ENCODE measurements around the gene MEF2B. TPM values are rescaled to one million over a fixed set of nuclear protein-coding genes. Genes with fewer than 3 reads are reported as not detected.

MEF2B gene
- total RNA-seq, 1 experiment from 2014 or later = 1.3 TPM

DNA sequence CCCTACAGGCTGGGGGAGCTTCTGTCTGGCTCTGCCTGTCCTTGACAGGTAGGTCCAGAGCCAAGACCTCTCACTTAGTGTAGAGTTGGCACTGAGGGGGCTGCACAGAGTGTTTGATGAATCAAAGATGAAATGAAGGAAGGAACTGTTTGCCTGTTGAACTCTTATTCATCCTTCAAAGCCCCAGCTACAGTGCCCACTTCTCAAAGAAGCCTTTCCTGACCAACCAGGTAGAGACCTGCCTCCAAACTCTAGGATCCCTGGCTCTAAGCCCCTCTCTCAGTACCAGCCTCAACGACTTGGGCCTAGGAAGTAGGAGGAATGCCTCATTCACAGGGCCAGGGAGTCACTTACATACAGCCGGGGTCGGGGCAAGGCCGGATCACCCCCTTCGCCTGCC is 22.7 kb downstream of the MEF2B start:
- H2AK5ac ChIP-seq (ENCODE audit: insufficient read length, low read length) = no peak overlapping the region
- no peak overlapping the region for H3K4me3 Mint-ChIP-seq

More for the DNA sequence above, 22.7 kb downstream of the MEF2B start:
- Mint-ChIP-seq H3K27me3 (ENCODE audit: low read depth) (peaks cover 17% of the 10 kb centered on the region), H3K27ac (no peak overlapping the region), H3K9me3 (no peaks in the 10 kb centered on the region; a peak in 1 of 5 replicates), H3K36me3 (ENCODE audit: insufficient read depth in 1 of 3, low read depth in 3 of 3) (no peaks in the 10 kb centered on the region), H3K4me1 (no peaks in the 10 kb centered on the region; a peak in 1 of 4 replicates)
- H4K20me1 ChIP-seq (ENCODE audit: control insufficient read depth, insufficient read depth, insufficient read length) = no peaks in the 10 kb centered on the region
- WGBS (ENCODE audit: extremely low coverage, insufficient read length, low lambda C conversion rate) = no CpG with 5 or more reads among the region's 5 CpGs
- H3K23me2 ChIP-seq (ENCODE audit: insufficient read length, low read depth, low read length, poor library complexity, severe bottlenecking) = no peaks in the 10 kb centered on the region
- no peak overlapping the region for H2BK5ac ChIP-seq (ENCODE audit: insufficient read length, low read length)
- no peak overlapping the region for H3K27ac ChIP-seq (ENCODE audit: insufficient read length, low read depth, low read length)
- no peak overlapping the region for H3K9ac ChIP-seq (ENCODE audit: extremely low read depth, insufficient read length, low read length)
- TF ChIP-seq, protein P1, sequence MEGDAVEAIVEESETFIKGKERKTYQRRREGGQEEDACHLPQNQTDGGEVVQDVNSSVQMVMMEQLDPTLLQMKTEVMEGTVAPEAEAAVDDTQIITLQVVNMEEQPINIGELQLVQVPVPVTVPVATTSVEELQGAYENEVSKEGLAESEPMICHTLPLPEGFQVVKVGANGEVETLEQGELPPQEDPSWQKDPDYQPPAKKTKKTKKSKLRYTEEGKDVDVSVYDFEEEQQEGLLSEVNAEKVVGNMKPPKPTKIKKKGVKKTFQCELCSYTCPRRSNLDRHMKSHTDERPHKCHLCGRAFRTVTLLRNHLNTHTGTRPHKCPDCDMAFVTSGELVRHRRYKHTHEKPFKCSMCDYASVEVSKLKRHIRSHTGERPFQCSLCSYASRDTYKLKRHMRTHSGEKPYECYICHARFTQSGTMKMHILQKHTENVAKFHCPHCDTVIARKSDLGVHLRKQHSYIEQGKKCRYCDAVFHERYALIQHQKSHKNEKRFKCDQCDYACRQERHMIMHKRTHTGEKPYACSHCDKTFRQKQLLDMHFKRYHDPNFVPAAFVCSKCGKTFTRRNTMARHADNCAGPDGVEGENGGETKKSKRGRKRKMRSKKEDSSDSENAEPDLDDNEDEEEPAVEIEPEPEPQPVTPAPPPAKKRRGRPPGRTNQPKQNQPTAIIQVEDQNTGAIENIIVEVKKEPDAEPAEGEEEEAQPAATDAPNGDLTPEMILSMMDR (conservative IDR thresholded peaks at IDR 0.05) = no peak
- H3K4ac ChIP-seq (ENCODE audit: low read depth, low read length) = no peak overlapping the region
- H3K27me3 ChIP-seq (ENCODE audit: insufficient read depth, low read length) = no peaks in the 10 kb centered on the region
- H2BK120ac ChIP-seq (ENCODE audit: low read depth, low read length, poor library complexity, severe bottlenecking) = no peak overlapping the region
- no peak overlapping the region for H3K56ac ChIP-seq (ENCODE audit: insufficient read length, low read depth, low read length)
- no peak overlapping the region for H3K18ac ChIP-seq (ENCODE audit: insufficient read length, low read depth, low read length)
- no peak overlapping the region for H3T11ph ChIP-seq (ENCODE audit: low read length)
- H3K79me1 ChIP-seq (ENCODE audit: insufficient read depth, low read depth, low read length, poor library complexity, severe bottlenecking) = no peaks in the 10 kb centered on the region
- no peak overlapping the region for H4K8ac ChIP-seq (replicated peaks; ENCODE audit: insufficient read length, low read depth, low read length)
- H4K5ac ChIP-seq (ENCODE audit: insufficient read length, low read depth, low read length) = no peak overlapping the region
- no peaks in the 10 kb centered on the region for H3K79me2 ChIP-seq (ENCODE audit: insufficient read depth, low read length)
- no peak overlapping the region for H2BK15ac ChIP-seq (ENCODE audit: low read depth, low read length)
- H3K4me1 ChIP-seq (ENCODE audit: insufficient read depth, low read length) = no peaks in the 10 kb centered on the region
- no peak overlapping the region for H2BK20ac ChIP-seq (ENCODE audit: low read depth, low read length, poor library complexity, severe bottlenecking)
- no peak overlapping the region for H3K23ac ChIP-seq (ENCODE audit: insufficient read length, low read depth, low read length)
- no peaks in the 10 kb centered on the region for H3K9me3 ChIP-seq (ENCODE audit: control insufficient read depth, low read depth, low read length)
- no peak overlapping the region for H2BK12ac ChIP-seq (ENCODE audit: insufficient read length, low read depth, low read length)
- H3K4me2 ChIP-seq (ENCODE audit: insufficient read depth, insufficient read length, low read length) = no peak overlapping the region
- no peak for DNase-seq
- no peak overlapping the region for H2AFZ ChIP-seq (ENCODE audit: low read length)
- H3K14ac ChIP-seq (ENCODE audit: insufficient read depth, low read length) = no peak overlapping the region
- no peak overlapping the region for H4K91ac ChIP-seq (ENCODE audit: insufficient read length, low read depth, low read length)

Measured in H9 (cell line).